HCT116 (cell line): ENCODE results near the gene ROBO1. TPM values are rescaled to one million over a fixed set of nuclear protein-coding genes. Genes with fewer than 3 reads are reported as not detected.

Source experiments
- ATAC-seq: fragments of 200-7000 bp; cut with Tn5 transposase; 2 replicates; pipeline ENCODE4 v1.9.1; 2020; ENCODE audit warnings: mild to moderate bottlenecking, moderate library complexity
- BruUV-seq: library from RNA; stranded (reverse); fragments of 400-500 nt; replicated peaks from 2 replicates; lab custom pipeline; 2021; lab: Mats Ljungman, UMichigan
- CTCF ChIA-PET: fragments of 300-600 bp; sonication (Branson Sonifier 250); formaldehyde crosslinking; loops from one replicate; lab custom pipeline; 2021; ENCODE audit warnings: antibody characterized with exemption; lab: Charles Lee
- POLR2A ChIA-PET: fragments of 300-600, 350-600 bp; sonication (Branson Sonifier 250); formaldehyde crosslinking; loops from one replicate; lab custom pipeline; 2021; ENCODE audit warnings: antibody characterized with exemption; lab: Charles Lee
- RAD21 ChIA-PET, 2 experiments: fragments of 300-600 bp; sonication (Branson Sonifier 250); formaldehyde crosslinking; loops; one replicate each; lab custom pipeline; 2023; ENCODE audit warnings: low total read pairs in 2 of 2; ENCODE audit not compliant: uncharacterized antibody in 2 of 2, unreplicated experiment in 2 of 2, low non-redundant PET in 1 of 2; lab: Charles Lee
- DNase-seq: peaks from one replicate; pipeline ENCODE4 v3.0.0-alpha.2; 2010; ENCODE audit warnings: low read depth, low spot score
- H2AFZ ChIP-seq: fragments of 200-600 bp; shearing (Covaris generic), sonication (generic); 2 replicates; pipeline ENCODE4 v1.6.1; 2017; ENCODE audit warnings: low read depth, mixed run types, mixed read lengths, antibody characterized with exemption, low read length; ENCODE audit not compliant: poor library complexity, severe bottlenecking
- H3K27ac ChIP-seq: 2 replicates; pipeline ENCODE4 v1.5.1; 2012; ENCODE audit warnings: low read depth, low read length
- H3K27me3 ChIP-seq: fragments of 200-600 bp; sonication (generic); 2 replicates; pipeline ENCODE4 v1.6.1; 2016; ENCODE audit warnings: mixed run types, low read length, mixed read lengths; ENCODE audit not compliant: insufficient read depth
- H3K36me3 ChIP-seq, 2 experiments: fragments of 200-500 bp in 1 of 2; fragments of 200-600 bp in 1 of 2; sonication (Bioruptor generic) in 1 of 2; sonication (generic) in 1 of 2; 2 replicates each; pipeline versions ENCODE4 v1.5.1 to v1.6.1; 2014 to 2016; ENCODE audit warnings: low read length in 2 of 2, inconsistent platforms in 1 of 2, mixed read lengths in 1 of 2, mixed run types in 1 of 2; ENCODE audit not compliant: insufficient read depth in 2 of 2, control insufficient read depth in 1 of 2
- H3K4me1 ChIP-seq, 2 experiments: fragments of 200-600 bp in 1 of 2; sonication (generic) in 1 of 2; 2 replicates each; pipeline versions ENCODE4 v1.5.1 to v1.6.1; 2012 to 2017; ENCODE audit warnings: low read length in 2 of 2, inconsistent platforms in 1 of 2, mild to moderate bottlenecking in 1 of 2, mixed read lengths in 1 of 2, mixed run types in 1 of 2, moderate library complexity in 1 of 2; ENCODE audit not compliant: insufficient read depth in 2 of 2, control insufficient read depth in 1 of 2
- H3K4me2 ChIP-seq: fragments of 200-600 bp; sonication (generic); 2 replicates; pipeline ENCODE4 v1.6.1; 2017; ENCODE audit warnings: mixed run types, low read length, mixed read lengths
- H3K4me3 ChIP-seq, 2 experiments: fragments of 200-600 bp in 1 of 2; sonication (generic) in 1 of 2; replicated peaks in 1 of 2; 2 replicates each; pipeline ENCODE4 v1.5.1; 2011 to 2016; ENCODE audit warnings: low read length in 2 of 2, control low read depth in 1 of 2, low read depth in 1 of 2, mild to moderate bottlenecking in 1 of 2, mixed read lengths in 1 of 2, mixed run types in 1 of 2
- H3K79me2 ChIP-seq: fragments of 200-600 bp; sonication (generic); 2 replicates; pipeline ENCODE4 v1.6.1; 2017; ENCODE audit warnings: mild to moderate bottlenecking, mixed run types, low read length, moderate library complexity, mixed read lengths; ENCODE audit not compliant: insufficient read depth
- H3K9ac ChIP-seq: fragments of 200-600 bp; sonication (generic); 2 replicates; pipeline ENCODE4 v1.6.1; 2016; ENCODE audit warnings: low read length, mixed read lengths
- H3K9me2 ChIP-seq: fragments of 200-600 bp; sonication (generic), shearing (Covaris generic); 2 replicates; pipeline ENCODE4 v1.6.1; 2017; ENCODE audit warnings: mixed run types, mild to moderate bottlenecking, moderate library complexity; ENCODE audit not compliant: insufficient read depth
- H3K9me3 ChIP-seq, 2 experiments: fragments of 200-500 bp in 1 of 2; fragments of 200-600 bp in 1 of 2; sonication (Bioruptor generic) in 1 of 2; sonication (generic) in 1 of 2; 2 replicates each; pipeline ENCODE4 v1.6.1; 2014 to 2017; ENCODE audit warnings: low read length in 2 of 2, mixed read lengths in 2 of 2, inconsistent platforms in 1 of 2, low read depth in 1 of 2, mild to moderate bottlenecking in 1 of 2, mixed run types in 1 of 2, moderate library complexity in 1 of 2; ENCODE audit not compliant: control insufficient read depth in 1 of 2, insufficient read depth in 1 of 2
- H4K20me1 ChIP-seq: fragments of 200-600 bp; sonication (generic), shearing (Covaris generic); 2 replicates; pipeline ENCODE4 v1.6.1; 2017; ENCODE audit warnings: mixed run types, mild to moderate bottlenecking, moderate library complexity; ENCODE audit not compliant: insufficient read depth
- ATF3 ChIP-seq: IDR thresholded peaks from 2 replicates; pipeline ENCODE4 v1.6.1; 2012
- EZH2 ChIP-seq: fragments of 200-600 bp; sonication (generic); IDR thresholded peaks from 2 replicates; pipeline ENCODE4 v1.6.1; 2017; ENCODE audit warnings: antibody characterized with exemption, mixed run types
- POLR2A ChIP-seq: IDR thresholded peaks from 2 replicates; pipeline ENCODE4 v1.7.0; 2011; ENCODE audit warnings: borderline replicate concordance; ENCODE audit not compliant: insufficient read depth, insufficient read length; ENCODE audit errors: extremely low read depth
- YY1 ChIP-seq: IDR thresholded peaks from 2 replicates; pipeline ENCODE4 v1.6.1; 2011; ENCODE audit warnings: low read length, low read depth, moderate library complexity, mild to moderate bottlenecking; ENCODE audit not compliant: insufficient replicate concordance; ENCODE audit errors: extremely low read depth
- ZBTB33 ChIP-seq: IDR thresholded peaks from 2 replicates; pipeline ENCODE4 v1.6.1; 2011; ENCODE audit warnings: mild to moderate bottlenecking, low read length, moderate library complexity; ENCODE audit not compliant: insufficient replicate concordance; ENCODE audit errors: extremely low read depth
- intact Hi-C: fragments of 100-400 bp; cut with micrococcal nuclease; formaldehyde crosslinking; loops from 2 replicates; pipeline ENCODE4 v1.10.0; 2022
- total RNA-seq: library from RNA; stranded (reverse); gene quantifications from one replicate; pipeline ENCODE4 v1.2.1, GENCODE V29; 2021; ENCODE audit not compliant: unreplicated experiment

Gene ROBO1
- total RNA-seq, 1 experiment from 2014 or later = 0.27 TPM

GRCh38 chr3:78846718-78847117 lies 921.1 kb downstream of the ROBO1 start:
- ATAC-seq = no peak
- ChIA-PET CTCF (no interaction called here), RAD21 (no interaction called here), POLR2A (no interaction called here)
- no peak for DNase-seq
- Histone ChIP-seq H3K79me2 (no peaks in the 10 kb centered on the region), H3K9ac (no peak overlapping the region), H3K27ac (no peak overlapping the region), H3K9me2 (no peaks in the 10 kb centered on the region), H2AFZ (no peak overlapping the region), H3K4me3 (no peak overlapping the region), H4K20me1 (no peaks in the 10 kb centered on the region), H3K27me3 (no peaks in the 10 kb centered on the region), H3K36me3 (no peaks in the 10 kb centered on the region), H3K9me3 (peaks cover 5 to 8% of the 10 kb centered on the region in 2 experiments; a peak in 2 of 4 replicates), H3K4me1 (no peaks in the 10 kb centered on the region), H3K4me2 (no peak overlapping the region)
- BruUV-seq = no TSS peak
- intact Hi-C loops = no loop called here
- no peak for TF ChIP-seq POLR2A
- TF ChIP-seq ZBTB33 = no peak
- no peak for TF ChIP-seq YY1
- TF ChIP-seq EZH2 = no peak

GRCh38 chr3:78845605-78846004 lies 922.2 kb downstream of the ROBO1 start:
- no peak for TF ChIP-seq ATF3
- no peaks in the 10 kb centered on the region for H3K36me3 ChIP-seq
- ATAC-seq = no peak
- no TSS peak for BruUV-seq
- intact Hi-C loops = no loop called here
- H3K79me2 ChIP-seq = no peaks in the 10 kb centered on the region
- ChIA-PET POLR2A (no interaction called here), RAD21 (no interaction called here), CTCF (no interaction called here)
- no peak overlapping the region for H2AFZ ChIP-seq
- no peak overlapping the region for H3K9ac ChIP-seq
- H3K4me3 ChIP-seq = no peak overlapping the region
- H3K27me3 ChIP-seq = no peaks in the 10 kb centered on the region
- no peak for DNase-seq
- peaks cover 5 to 13% of the 10 kb centered on the region in 2 experiments; a peak in 2 of 4 replicates for H3K9me3 ChIP-seq
- no peaks in the 10 kb centered on the region for H4K20me1 ChIP-seq
- no peaks in the 10 kb centered on the region for H3K9me2 ChIP-seq
- H3K4me1 ChIP-seq = no peaks in the 10 kb centered on the region
- no peak overlapping the region for H3K27ac ChIP-seq
- no peak overlapping the region for H3K4me2 ChIP-seq
